HepG2 (cell line): ENCODE data around the gene COX4I1. TPM values are rescaled to one million over a fixed set of nuclear protein-coding genes. Genes with fewer than 3 reads are reported as not detected.

Experiments
- ATAC-seq: fragments of 200-7000 bp; cut with Tn5 transposase; 3 replicates; pipeline ENCODE4 v1.9.1; 2020; ENCODE audit warnings: mild to moderate bottlenecking, moderate library complexity
- BruUV-seq: library from RNA; stranded (reverse); fragments of 400-500 nt; replicated peaks from 2 replicates; lab custom pipeline; 2021; lab: Mats Ljungman, UMichigan
- CTCF ChIA-PET: fragments of 300-600 bp; formaldehyde crosslinking; extraction: SDS; loops from one replicate; lab custom pipeline; 2021; ENCODE audit warnings: low total read pairs, inconsistent platforms, low intra/inter-chr PET ratio; lab: Yijun Ruan, JAX
- POLR2A ChIA-PET: fragments of 350-600 bp; sonication (Branson Sonifier 250); formaldehyde crosslinking; loops from one replicate; lab custom pipeline; 2020; ENCODE audit warnings: antibody characterized with exemption, inconsistent platforms; lab: Yijun Ruan, JAX
- DNase-seq: peaks from one replicate; pipeline ENCODE4 v3.0.0-alpha.2; 2015; ENCODE audit warnings: low spot score
- FAIRE-seq: peaks from 3 replicates; lab custom pipeline; 2011; peaks lifted over from hg19 to GRCh38; lab: Jason Lieb, UNC
- H2AFZ ChIP-seq: one replicate; pipeline ENCODE4 v1.6.1; 2011; ENCODE audit warnings: low read length, inconsistent platforms
- H3K27ac ChIP-seq: fragments of 300-600 bp; 3 replicates; pipeline ENCODE4 v1.8.0; 2011; ENCODE audit warnings: mixed run types, mild to moderate bottlenecking, mixed read lengths, low read length, inconsistent platforms; ENCODE audit not compliant: insufficient read depth; ENCODE audit errors: extremely low read length
- H3K27me3 ChIP-seq, 2 experiments: fragments of 200-600 bp in 1 of 2; 2 replicates in 1 of 2; 3 replicates in 1 of 2; pipeline versions ENCODE4 v1.6.0 to v1.8.0; 2011; ENCODE audit warnings: low read length in 2 of 2, mild to moderate bottlenecking in 2 of 2, moderate library complexity in 2 of 2, inconsistent platforms in 1 of 2; ENCODE audit not compliant: insufficient read depth in 2 of 2, control insufficient read depth in 1 of 2
- H3K36me3 ChIP-seq, 2 experiments: fragments of 200-600 bp in 1 of 2; replicated peaks in 1 of 2; 2 replicates in 1 of 2; 3 replicates in 1 of 2; pipeline versions ENCODE4 v1.5.1 to v1.8.0; 2011; ENCODE audit warnings: low read length in 2 of 2, inconsistent platforms in 1 of 2; ENCODE audit not compliant: insufficient read depth in 2 of 2, control insufficient read depth in 1 of 2
- H3K4me1 ChIP-seq: 2 replicates; pipeline ENCODE4 v1.5.1; 2012; ENCODE audit warnings: low read length, inconsistent platforms; ENCODE audit not compliant: insufficient read depth
- H3K4me2 ChIP-seq: 2 replicates; pipeline ENCODE4 v1.6.0; 2011; ENCODE audit warnings: low read depth, low read length, inconsistent platforms
- H3K4me3 ChIP-seq, 3 experiments: fragments of 200-600 bp in 1 of 3; sonication (generic), shearing (Covaris generic) in 1 of 3; replicated peaks in 1 of 3; 2 replicates each; pipeline ENCODE4 v1.5.1; 2011 to 2016; ENCODE audit warnings: low read length in 3 of 3, inconsistent platforms in 2 of 3, low read depth in 2 of 3, mild to moderate bottlenecking in 2 of 3, control low read depth in 1 of 3, mixed read lengths in 1 of 3; ENCODE audit not compliant: insufficient read depth in 1 of 3
- H3K79me2 ChIP-seq: one replicate; pipeline ENCODE4 v1.6.1; 2011; ENCODE audit warnings: low read length, inconsistent platforms; ENCODE audit not compliant: insufficient read depth
- H3K9ac ChIP-seq: 2 replicates; pipeline ENCODE4 v1.6.0; 2011; ENCODE audit warnings: mild to moderate bottlenecking, low read depth, low read length, inconsistent platforms; ENCODE audit not compliant: insufficient read depth
- H3K9me3 ChIP-seq: 2 replicates; pipeline ENCODE4 v1.5.1; 2012; ENCODE audit warnings: mild to moderate bottlenecking, low read length
- H4K20me1 ChIP-seq: 2 replicates; pipeline ENCODE4 v1.6.0; 2011; ENCODE audit warnings: inconsistent platforms, mild to moderate bottlenecking, low read length, moderate library complexity; ENCODE audit not compliant: insufficient read depth
- RBM39 ChIP-seq: fragments of 200-400 bp; formaldehyde crosslinking; IDR thresholded peaks from one replicate; pipeline ENCODE4 v1.6.1; 2018; ENCODE audit warnings: antibody characterized with exemption, mild to moderate bottlenecking, low read depth, low read length; ENCODE audit not compliant: poor library complexity, severe bottlenecking
- SP4 ChIP-seq: sonication (generic); formaldehyde crosslinking; IDR thresholded peaks from 2 replicates; pipeline ENCODE4 v1.8.1; 2023; ENCODE audit warnings: mild to moderate bottlenecking, missing genetic modification reagents
- ZBTB4 ChIP-seq: sonication (generic); formaldehyde crosslinking; IDR thresholded peaks from 2 replicates; pipeline ENCODE4 v1.4.0; 2020; ENCODE audit warnings: missing genetic modification reagents, mild to moderate bottlenecking, borderline replicate concordance
- ZNF567 ChIP-seq: sonication (generic); formaldehyde crosslinking; IDR thresholded peaks from 2 replicates; pipeline ENCODE4 v1.8.1; 2023; ENCODE audit warnings: mild to moderate bottlenecking, missing genetic modification reagents, borderline replicate concordance
- ZNF737 ChIP-seq: sonication (generic); formaldehyde crosslinking; IDR thresholded peaks from 2 replicates; pipeline ENCODE4 v1.5.0; 2020; ENCODE audit warnings: missing genetic modification reagents, mild to moderate bottlenecking, borderline replicate concordance
- ZNF83 ChIP-seq: sonication (generic); formaldehyde crosslinking; IDR thresholded peaks from 2 replicates; pipeline ENCODE4 v1.4.0; 2020; ENCODE audit warnings: missing genetic modification reagents, mild to moderate bottlenecking, borderline replicate concordance
- WGBS: methylation state at CpG from one replicate; pipeline ENCODE4 v1.1.6; 2017; ENCODE audit warnings: low lambda C conversion rate; 5-methylcytosine and 5-hydroxymethylcytosine counted together
- in situ Hi-C: cut with HindIII; loops from 2 replicates; pipeline ENCODE4 v1.10.0; 2017; ENCODE audit warnings: low pct_unique_long_range_greater_than_20kb; ENCODE audit not compliant: extremely low pct_ligation_motif_present
- intact Hi-C: fragments of 100-400 bp; cut with micrococcal nuclease; formaldehyde crosslinking; loops from one replicate; pipeline ENCODE4 v1.10.0; 2022; ENCODE audit not compliant: unreplicated experiment
- polyA plus RNA-seq, 8 experiments: library from polyadenylated mRNA; depleted of rRNA in 3 of 8; stranded (reverse) in 7 of 8; unstranded in 1 of 8; fragments of >200 nt; fragmentation: Illumina TruSeq in 4 of 8; extraction: Trizol in 4 of 8; gene quantifications; 2 replicates each; pipeline versions ENCODE4 v1.2.1 to v1.2.3, GENCODE V29; 2011 to 2016; ENCODE audit warnings: low read depth in 4 of 8, missing spikeins in 1 of 8, mixed read lengths in 1 of 8; ENCODE audit not compliant: insufficient read depth in 1 of 8
- total RNA-seq, 5 experiments: library from RNA; depleted of rRNA; stranded (reverse); fragments of >200 nt; fragmentation: Illumina TruSeq; extraction: Trizol; gene quantifications; 2 replicates each; pipeline ENCODE4 v1.2.3, GENCODE V29; 2016; ENCODE audit warnings: low read depth in 1 of 5

The COX4I1 gene
- total and polyA plus RNA-seq, 2 of the 13 experiments (the other 11 are each of a cell fraction or from before 2014, with no cell fraction given), result 658 to 902 TPM

- no peak for TF ChIP-seq ZNF737
- TF ChIP-seq, all 625 proteins: peak for 0
These were observed 17.0 kb upstream of the COX4I1 start (continued) for GRCh38 chr16:85782451-85782850.

- WGBS, result 96% methylated on average over 8 of the region's 8 CpGs
These were observed 16.1 kb upstream of the COX4I1 start for GRCh38 chr16:85783441-85783840.

More at GRCh38 chr16:85783441-85783840, 16.1 kb upstream of the COX4I1 start:
- in situ Hi-C loops, result no loop called here
- no peaks in the 10 kb centered on the region for H3K9me3 ChIP-seq
- DNase-seq (no peak), FAIRE-seq (no peak), ATAC-seq (no peak)
- H3K4me3 ChIP-seq, result no peak overlapping the region
- CTCF ChIA-PET, result no interaction called here
- H2AFZ ChIP-seq, result no peak overlapping the region
- POLR2A ChIA-PET, result no interaction called here
- H4K20me1 ChIP-seq, result peaks cover 13% of the 10 kb centered on the region; the same call in 1 of the 2 replicates
- intact Hi-C loops, result no loop called here
- peaks cover 7% of the 10 kb centered on the region for H3K79me2 ChIP-seq
- H3K27ac ChIP-seq, result no peak overlapping the region
- no peak overlapping the region for H3K4me2 ChIP-seq
- H3K36me3 ChIP-seq, result peaks cover 44 to 81% of the 10 kb centered on the region in 2 experiments
- H3K4me1 ChIP-seq, result peaks cover 25% of the 10 kb centered on the region
- BruUV-seq, result no TSS peak
- no peaks in the 10 kb centered on the region for H3K27me3 ChIP-seq
- TF ChIP-seq ZBTB4 (CRISPR knock-in tag), result no peak
- TF ChIP-seq RBM39, result no peak
- no peak for TF ChIP-seq ZNF567 (CRISPR knock-in tag)
- TF ChIP-seq SP4 (CRISPR knock-in tag), result no peak
- no peak for TF ChIP-seq ZNF83
- TF ChIP-seq, all 625 proteins: peak for 0
- H3K9ac ChIP-seq, result no peak overlapping the region
